ENCODE measurements around the gene ACTR3.

ACTR3 gene

DNA sequence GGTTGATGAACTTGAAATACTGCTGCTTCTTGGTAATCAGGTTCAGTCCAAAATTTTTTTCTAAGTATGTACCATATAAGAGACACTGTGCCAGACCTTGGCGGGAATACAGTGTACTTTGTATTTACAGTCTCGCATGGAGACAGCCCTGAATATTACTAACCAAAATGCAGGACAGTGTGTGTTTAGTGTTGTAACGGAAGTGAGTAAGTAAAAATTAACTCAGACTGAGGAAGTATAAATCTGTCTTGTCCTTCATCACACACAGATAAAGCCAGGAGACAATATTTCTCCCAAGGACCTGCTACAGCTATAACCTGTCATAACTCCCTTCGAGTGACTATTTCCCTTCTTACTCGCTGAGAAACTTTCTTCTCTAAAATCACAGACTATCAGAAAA is 76.9 kb downstream of the ACTR3 start:
- DNase-seq = no peak

DNA sequence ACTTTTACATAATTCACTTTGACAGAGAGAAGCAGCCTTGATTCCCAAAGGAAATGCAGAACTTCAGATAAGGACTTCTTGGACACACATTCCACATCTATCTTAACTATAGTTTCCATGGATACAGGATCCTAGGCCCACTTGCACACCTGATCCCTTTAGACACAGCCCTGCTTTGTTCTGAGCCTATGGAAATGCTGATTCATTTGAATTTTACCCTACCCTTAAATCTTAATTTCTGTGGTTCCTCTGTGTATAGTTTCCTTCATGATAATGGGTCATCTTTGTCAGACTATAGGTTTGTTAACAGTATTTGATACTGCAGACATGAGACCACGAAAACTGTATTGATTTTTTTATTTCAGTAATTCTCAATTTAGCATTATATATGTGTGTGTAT is 77.4 kb downstream of the ACTR3 start:
- DNase-seq = no peak

DNA sequence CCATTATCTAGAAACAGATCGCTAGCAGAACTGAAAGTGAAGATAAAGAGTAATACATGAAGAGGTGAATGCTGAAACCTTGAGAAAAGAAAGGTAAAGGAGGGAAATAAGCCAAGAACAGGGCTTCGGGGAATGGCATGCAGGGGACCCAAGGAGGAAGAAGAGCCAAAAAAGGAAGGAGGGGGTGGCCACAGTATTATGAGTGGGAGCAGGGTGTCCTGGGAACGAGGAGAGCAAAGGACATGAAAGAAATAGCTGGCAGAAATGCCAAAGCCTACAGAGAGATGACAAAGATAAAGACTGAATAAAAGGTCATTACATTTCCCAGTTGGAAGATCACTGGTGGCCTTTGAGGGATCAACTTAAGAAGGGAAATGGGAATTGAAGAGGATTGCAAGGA is 82.9 kb downstream of the ACTR3 start:
- DNase-seq = no peak

DNA sequence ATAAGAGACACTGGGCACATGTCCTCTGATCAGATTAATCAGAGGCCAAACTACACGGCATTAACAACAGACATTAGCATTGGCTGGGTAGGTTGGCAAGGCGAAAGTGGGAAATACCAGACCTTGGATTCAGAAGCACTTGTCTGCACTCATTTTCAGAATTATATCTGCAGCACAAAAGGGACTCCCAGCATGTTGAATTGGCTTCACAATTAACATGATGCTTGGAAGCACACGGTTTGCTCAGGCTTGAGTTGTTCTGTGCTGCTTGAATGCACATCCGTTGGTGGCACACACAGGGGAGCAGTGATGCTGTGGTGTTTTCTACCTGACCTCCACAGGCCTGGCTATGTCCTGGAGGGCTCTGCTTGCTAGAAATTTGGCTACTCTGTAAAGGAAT is 83.9 kb downstream of the ACTR3 start:
- no peak for DNase-seq

DNA sequence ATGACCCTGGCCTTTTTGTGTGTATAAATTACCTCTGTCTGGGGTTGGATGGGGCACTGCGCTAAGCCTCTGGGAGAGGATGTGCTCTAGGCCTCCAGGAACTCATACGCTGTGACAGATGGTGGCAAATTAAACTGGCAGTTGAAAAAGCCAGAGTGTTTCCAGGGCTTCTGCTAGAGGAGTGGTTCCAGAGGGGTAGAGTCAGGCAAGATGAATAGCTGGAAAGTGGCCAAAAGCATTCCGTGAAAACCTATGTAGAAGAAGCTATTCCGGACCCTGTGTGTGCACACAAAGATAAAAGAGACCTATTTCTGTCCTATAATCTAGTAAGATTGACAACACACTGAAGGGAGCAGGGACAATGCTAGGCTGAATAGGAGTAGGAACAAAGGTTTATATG is 84.8 kb downstream of the ACTR3 start:
- DNase-seq = no peak

DNA sequence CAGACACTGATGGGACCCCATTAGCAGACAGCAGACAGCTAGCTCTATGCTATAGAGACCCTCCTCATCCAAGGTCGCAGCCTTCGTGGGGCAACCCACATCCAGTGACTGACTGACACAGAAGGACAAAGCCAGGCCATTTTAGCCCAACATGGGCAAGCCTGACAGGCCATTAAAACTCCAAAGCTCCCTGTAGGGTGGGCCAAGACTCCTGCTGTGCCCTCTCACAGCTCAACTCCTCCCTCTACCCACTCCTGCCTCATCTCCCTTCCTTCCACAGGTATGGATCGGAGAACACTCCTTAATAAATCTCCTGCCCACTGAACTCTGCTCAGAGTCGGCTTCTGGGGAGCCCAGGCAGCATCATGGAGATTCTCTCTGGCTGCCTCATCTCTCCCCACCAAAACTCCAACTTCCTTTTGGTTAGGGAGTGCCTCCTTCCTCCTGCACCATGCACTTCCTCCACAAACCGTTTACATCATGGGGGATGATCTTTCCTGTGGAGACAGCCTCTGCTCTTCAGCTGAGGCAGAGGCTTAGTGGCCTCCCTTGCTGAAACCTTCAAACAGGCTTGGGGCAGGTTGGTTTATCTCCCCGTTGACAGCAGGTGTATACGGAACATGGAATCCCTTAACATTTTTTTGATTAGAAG is 86.5 kb downstream of the ACTR3 start:
- DNase-seq = no peak

DNA sequence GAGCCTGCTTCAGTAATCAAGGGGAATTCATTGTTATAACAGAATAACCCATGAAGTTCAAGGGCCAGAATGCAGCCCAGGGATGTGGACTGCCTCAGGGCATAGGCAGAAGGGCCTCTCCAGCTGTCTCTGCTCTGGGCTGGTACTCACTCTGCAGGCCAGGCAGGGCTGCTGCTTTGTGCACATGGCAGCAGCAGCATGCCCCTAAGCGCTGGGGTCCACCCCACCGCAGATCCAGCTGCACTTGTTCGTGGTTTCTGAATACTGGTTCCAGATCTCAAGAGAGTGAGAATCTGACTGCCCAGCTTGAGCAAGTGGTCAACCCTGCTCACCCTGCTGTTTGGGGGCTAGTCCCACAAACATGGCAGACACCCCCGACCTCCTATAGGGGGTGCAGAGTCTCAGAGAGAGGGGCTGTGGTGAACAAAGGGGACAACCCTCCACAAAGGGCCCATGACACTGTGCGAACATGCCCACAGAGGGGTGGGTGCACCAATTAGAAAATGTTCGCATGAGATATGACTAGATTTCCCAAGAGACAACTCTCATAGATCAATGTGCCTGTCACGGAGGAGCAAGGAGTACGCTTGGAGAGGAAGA is 87.3 kb downstream of the ACTR3 start:
- DNase-seq = no peak

DNA sequence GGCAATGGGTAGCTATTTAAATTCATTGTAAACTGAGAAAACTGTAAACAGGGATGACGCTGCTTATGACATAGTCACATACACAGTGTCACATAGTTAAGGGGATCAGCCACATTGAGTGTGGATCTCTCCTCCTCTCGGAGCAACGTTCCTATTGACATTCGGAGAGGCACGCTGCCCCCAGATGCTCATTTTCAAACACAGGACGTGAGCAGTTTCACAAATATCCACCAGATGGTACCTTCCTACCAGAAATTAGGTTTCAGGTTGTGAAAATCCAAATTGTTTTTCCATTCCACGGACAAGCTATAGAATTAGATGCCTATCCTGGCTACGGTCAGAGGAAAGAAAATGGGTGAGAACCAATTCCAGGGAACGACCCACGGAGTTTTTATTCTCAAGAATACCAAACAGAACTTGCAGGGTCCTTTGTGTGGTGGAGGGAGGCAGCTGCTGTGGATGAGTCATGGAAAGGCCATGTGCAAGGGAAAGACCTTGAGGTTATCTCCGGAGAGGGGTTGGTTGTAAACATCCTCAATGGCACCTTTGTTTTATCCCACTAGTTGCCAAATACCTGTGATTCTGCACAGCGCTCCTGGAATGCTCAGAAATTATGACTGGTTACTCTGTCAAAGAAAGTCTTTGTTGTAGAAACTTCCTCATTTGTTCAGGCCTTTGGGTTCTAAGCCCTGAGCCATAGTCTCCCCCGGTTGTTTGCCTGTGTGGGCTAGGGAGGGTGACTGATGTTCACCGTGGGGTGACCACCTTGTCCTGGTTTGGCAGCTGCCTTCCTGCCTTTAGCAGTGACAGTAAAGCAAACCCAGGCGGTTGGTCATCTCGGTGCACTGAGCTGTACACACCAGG is 88.0 kb downstream of the ACTR3 start:
- DNase-seq = no peak

DNA sequence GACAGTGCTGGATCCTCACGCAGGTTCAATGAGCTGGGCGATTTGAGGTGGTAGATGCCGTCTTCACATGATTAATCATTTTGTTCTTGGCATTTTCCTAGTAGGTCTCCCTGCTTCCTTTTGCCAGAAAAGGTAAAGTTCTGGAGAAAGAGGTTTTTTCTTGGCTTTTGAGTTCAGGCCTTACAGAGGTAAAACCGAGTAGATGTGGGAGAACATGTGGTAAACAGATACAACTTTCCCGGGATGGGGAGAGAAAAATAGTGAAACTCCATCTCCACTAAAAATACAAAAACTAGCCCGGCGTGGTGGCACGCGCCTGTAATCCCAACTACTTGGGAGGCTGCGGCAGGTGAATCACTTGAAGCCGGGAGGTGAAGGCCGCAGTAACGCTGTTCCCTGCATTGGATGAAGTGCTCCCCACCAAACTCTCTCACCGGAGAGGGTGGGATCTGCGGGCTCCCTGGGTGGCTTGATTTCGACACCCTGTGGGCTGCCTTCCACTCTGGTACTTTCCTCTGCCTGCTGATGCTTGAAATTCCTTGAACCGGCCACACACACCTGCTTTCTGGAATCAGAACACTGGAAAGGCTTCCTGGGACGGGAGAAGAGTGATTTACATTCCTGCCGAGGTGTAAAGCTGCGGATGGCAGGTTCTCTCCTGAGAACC is 88.8 kb downstream of the ACTR3 start:
- no peak for DNase-seq

DNA sequence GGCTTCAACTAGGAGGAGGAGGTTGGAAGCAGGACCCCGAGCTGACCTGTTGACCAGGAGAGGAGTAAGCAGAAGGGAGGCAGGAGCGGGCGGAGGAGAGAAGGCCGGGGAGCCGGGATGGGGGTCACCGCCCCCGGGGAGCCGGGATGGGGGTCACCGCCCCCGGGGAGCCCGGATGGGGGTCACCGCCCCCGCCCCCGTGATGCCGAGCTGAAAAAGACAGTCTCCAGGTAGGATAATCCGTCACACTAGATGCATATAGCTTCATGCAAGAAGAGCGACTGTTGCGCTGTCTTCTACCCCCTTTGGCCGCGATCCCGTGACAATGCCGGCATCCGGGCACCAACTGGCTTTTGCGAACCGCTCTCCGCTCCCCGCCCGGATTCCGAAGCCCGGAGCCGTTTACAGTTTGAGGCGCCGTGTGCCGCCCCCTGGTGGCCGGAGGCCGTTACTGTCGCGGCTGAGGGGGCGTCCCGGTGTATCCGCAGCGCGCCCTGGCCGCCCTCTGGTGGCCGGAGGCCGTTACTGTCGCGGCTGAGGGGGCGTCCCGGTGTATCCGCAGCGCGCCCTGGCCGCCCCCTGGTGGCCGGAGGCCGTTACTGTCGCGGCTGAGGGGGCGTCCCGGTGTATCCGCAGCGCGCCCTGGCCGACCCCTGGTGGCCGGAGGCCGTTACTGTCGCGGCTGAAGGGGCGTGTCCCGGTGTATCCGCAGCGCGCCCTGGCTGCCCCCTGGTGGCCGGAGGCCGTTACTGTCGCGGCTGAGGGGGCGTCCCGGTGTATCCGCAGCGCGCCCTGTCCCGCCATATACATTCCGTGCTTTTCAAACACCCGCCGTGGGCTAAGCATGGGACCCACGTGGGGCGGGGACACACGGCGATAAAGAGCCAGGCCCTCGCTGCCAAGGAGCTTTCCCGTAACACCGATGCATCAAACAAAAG is 89.6 kb downstream of the ACTR3 start:
- peak; percentile 16 for DNase-seq

DNA sequence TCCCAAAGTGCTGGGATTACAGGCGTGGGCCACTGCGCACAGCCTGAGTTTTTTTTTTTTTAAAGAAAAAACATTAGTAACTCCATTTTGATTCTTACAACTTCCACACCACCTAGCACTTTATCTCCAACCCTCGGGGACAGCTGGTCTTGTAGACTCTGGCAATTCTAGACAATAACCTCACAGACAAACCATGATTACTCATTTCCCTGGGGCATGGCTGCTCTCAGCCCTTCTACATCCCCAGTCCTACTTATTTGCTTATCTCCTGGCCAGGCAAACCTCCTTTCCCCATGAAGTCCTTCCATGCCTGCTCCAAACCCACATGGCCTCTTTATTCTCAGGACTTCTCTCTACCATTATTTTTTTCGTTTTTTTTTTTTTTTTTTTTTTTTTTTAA is 91.1 kb downstream of the ACTR3 start:
- DNase-seq = no peak

DNA sequence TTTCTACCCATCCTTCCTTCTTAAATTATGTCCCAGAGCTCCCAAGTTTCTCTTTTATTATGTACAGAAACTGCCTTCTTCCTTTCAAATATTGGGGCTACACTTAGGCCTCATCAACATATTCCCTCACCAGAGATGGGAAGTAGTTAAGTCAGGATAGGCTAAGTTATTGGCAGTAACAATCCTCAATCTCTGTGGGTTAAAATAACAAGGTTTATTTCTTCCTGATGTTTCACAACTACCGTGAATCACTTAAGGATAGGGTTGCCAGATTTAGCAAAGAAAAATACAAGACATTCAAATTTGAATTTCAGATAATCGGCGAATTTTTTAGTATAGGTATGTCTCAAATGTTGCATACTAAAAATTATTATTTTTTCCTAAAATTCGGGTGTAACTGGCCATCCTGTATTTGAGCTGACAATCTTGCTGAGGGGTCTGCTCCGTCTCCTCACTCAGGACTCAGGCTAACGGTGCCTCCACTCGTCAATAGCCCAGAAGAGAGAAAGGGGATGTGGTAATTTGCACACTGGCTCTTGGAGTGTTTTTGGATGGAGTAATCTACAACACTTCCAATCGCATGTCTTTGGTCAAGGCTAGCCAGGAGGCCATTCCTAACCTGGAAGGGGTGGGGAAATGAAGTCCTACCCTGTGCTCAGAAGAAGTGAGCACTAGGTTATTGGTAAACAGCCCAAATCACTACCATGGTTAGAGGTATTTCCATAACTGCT is 91.7 kb downstream of the ACTR3 start:
- no peak for DNase-seq

DNA sequence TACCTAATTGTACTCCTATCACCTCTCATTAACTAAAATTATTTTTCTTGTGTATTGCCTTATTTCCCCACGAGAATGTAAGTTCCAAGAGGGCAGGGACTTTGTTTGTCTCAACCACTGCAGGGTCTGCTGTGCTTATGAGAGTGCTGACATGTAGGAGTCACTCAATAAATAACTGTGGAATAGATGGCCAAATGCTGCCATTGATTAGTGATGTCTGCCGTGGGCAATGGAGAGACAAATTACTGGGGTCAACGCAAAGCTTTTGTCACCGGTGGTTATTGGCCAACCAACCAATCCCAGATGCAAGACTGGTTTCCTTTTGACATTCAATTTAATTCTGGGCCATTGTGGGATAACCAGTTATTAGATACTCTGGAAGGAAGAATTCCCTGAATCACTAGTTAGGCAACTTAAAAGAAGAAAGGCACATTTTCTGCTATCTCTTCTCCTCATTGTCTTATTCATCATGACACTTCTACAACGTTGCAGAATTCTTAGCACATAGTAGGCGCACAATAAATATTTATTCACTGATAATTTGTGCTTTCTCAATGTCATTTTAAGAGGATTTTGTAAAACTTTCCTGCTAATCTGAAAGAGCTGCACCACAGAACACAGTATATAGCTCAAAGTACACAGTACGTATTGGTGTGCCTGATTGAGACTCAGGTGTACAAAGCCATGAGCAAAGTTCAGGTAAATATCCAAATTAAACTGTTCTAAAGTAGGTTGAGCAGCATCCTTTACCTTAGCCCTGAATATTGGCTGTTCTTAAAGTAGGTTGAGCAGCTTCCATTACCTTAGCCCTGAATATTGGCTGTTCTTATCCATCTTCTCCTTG is 95.9 kb downstream of the ACTR3 start:
- no peak for DNase-seq

DNA sequence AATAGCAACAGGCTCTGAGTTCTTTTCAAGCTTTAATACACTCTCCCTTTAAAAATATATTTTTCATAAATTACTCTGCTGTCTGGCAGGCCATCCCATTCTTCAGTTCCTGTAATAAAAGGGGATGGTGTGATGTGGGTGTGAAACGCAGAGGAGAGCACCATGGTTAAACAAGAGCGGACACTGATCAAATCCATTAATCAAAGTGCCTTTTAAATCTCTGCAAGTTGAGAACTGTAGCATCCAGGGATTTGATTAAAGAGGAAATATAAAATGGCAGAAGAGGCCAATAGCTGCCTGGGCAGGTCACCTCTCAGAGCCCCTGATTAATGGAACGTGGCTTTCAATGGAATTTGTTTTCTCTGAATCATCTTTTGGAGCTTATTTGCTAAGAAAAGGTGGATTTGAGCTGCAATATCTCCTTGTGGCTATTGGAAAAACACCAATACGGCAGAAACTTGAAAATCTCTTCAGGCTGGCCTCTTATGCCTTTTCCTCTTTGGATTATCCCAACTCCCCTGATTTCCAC is 96.9 kb downstream of the ACTR3 start:
- DNase-seq = no peak

DNA sequence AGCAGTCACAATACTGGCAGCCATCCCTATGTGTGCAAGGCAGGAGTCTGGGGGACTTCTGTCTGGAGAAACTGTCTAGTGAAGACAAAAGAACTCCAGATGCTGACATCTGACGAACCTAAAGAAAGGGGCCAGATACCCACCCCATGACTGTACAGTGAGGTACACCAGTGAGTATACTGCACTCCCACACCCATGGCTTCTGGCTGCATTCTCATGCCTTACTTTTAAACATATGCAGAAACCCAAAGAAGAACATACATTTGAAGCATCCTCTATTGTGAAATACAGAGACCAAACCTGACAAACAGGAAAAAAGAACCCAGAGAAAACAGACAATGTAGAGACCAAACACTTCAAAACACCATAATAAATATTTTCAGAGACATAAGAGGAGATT is 102.2 kb downstream of the ACTR3 start:
- no peak for DNase-seq

DNA sequence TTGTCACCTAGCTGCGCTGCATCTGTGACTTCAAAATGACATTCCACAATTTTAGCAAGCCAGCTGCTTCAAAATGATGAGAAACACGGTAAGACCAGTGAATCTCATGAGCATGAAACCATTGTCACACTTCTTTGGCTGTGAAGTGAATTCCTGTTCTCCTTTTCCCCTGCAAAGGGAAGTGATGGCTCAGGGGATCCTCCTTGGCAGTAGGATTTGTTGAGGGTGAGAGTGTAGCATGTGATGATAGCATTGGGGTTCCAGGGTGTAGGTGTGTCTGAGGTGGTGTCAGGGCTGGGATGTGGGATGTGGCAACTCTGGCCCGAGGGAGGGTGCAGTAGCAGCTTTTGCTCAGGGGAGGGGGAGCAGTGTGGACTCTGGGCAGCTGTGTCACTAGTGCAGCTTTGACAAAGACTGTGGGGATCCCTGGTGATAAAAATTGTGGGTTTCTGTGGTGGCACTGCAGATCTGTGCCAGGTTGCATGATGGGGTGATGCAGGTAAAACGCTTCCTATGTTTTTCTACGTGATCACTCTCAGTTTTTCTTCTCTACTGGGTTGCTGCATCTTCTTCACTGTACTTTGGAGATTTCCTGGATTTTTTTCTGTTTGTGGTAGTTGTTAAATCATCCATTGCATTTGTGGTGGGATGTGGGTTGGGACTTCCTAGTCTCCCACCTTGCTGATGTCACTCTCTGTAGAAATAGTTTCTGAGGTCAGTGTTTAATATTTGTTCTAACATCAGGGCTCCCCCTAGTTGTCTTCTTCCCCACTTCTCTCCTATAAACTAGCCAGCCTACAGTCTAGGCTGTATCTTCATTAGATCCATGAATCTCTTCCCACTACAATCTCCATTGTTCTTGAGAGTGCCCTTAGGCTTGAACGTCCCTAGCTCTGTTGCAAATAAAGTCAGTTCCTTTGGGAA is 107.0 kb downstream of the ACTR3 start:
- no peak for DNase-seq

DNA sequence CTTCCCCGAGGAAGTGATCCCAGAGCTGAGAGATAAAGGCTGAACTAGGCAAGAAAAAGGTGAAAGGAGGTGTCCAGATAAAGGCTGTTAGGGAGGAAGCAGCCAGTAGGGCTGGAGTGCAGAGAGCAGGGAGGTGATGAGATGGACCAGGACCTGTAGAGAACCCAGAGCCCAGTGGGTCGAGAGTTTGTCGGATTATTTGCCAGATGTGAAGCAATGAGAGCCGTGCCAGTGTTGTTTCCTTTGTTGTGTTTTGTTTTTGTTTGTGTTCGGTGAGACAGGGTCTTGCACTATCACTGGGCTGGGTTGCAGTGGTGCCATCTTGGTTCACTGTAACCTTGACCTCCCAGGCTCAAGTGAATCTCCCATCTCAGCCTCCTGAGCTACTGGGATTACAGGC is 111.3 kb downstream of the ACTR3 start:
- DNase-seq = no peak

DNA sequence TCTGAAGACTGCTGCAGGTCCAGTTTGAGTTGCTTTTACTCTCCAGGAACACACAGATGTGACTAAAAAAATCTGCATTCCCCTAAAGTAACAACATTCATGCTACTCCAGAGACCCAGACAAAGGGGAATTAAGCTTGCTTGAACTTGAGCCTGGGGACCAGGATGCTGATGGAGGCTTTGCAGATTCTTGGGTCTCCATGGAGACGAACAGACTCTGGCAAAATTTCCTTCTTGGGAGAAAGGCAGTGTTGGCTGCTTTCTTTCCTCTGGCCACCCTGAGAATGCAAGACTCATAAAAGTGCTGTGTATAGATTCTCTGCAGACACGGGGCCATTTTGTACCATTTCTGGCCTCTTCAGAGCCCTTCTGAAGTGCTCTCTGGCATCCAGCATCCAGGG is 112.0 kb downstream of the ACTR3 start:
- DNase-seq = no peak

DNA sequence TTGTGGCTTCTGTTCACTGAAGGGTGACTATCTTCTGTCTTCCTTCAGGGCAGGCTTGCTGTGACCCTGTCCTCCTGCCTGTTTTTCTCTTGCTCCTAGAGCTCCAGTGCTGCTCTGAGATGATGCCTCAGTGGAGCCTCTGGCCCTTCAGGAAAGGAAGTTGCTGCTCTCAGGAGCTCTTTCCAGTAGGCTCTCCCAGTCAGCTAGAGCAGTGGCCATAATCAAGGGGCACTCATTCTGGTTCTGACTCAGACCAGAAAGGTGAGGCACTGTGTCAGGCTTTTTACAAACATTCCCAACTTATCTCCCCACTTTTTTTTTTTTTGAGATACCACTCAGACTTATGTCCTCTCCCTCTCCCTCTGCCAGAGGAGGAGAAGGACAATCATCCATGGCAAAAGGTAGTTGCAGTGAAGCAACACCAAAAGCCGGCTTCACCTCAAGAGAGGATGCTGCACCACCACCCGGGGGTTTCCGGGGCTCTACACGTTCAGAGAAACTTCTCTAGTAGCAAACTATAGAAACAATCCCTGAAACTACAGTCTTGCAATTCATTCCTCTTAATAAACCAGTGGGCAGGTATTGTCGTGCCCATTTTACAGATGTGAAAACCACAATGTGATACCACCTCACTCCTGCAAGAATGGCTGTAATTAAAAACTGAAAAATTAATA is 115.4 kb downstream of the ACTR3 start:
- no peak for DNase-seq

Measured in activated CD4-positive, alpha-beta T cell treated with anti-CD3 and anti-CD28 coated beads, Interleukin-2, amount 50 U/mL, for 1 hour (primary cell).